ENCODE data around the gene NCF2. TPM values are rescaled to one million over a fixed set of nuclear protein-coding genes. Genes with fewer than 3 reads are reported as not detected.
"Not testable (repeated sequence)": the region's sequence is repeated elsewhere in the genome, so short reads cannot be mapped to it uniquely, and the experiment has no call there.

Gene NCF2
- total RNA-seq (2014; rRNA removed; shearing (Covaris generic)) = 19.7 and 26.2 TPM in 2 replicates

GRCh38 chr1:183590244-183591191, at the start of gene NCF2:
Gene NCF2 (minus strand): TSS chr1:183590459. CDS start chr1:183590329, 130 bp downstream.
- no peak for DNase-seq (ENCODE audit: low read depth)

DNA sequence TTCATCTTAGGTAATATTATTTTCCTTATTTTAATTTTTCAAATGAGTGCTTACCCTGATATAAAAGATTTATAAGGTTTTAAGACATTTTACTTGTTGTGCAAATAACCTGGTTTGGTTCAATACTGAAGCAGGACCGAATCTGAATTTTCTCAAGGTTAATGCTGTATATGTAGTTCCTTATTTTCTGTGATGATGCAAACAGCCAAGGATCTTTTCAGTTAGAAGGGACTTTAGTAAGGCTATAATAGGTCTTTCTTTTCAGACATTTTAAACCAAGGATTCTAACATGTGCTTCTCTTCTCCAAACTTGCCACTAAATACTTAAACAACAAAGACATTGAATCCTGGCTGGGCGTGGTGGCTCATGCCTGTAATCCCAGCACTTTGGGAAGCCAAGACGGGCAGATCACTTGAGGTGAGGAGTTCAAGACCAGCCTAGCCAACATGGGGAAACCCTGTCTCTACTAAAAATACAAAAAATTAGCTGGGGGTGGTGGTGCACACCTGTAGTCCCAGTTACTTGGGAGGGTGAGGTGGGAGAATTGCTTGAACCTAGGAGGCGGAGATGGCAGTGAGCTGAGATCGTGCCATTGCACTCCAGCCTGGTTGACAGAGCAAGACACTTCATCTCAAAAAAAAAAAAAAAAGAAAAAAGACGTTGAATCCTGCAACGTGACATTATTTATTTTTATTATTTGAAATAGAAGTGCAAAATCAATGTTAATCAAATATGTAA, 48.6 kb upstream of the NCF2 start:
- no peak for DNase-seq (ENCODE audit: low read depth)

DNA sequence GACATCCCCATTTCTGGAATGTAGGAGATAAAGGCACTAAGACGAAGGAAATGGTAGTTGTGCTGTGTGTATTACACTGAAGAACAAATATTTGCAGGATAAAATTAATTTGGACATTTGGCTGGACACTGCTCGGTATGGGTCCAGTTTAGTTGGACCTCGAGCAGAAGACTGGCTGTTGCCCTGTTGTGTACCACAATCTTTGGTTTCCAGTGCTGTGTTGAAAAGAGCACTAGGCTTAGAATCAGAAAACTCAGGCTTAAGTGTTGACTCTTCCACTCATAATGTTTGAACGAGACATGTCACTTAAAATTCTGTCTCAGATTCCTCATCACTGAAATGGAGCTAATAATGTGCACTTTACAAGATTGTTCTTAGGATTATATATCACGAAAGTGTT, 46.5 kb upstream of the NCF2 start:
- no peak for DNase-seq (ENCODE audit: low read depth)

- DNase-seq (ENCODE audit: low read depth) = no peak
Measured at GRCh38 chr1:183636334-183636682, 46.0 kb upstream of the NCF2 start.

DNA sequence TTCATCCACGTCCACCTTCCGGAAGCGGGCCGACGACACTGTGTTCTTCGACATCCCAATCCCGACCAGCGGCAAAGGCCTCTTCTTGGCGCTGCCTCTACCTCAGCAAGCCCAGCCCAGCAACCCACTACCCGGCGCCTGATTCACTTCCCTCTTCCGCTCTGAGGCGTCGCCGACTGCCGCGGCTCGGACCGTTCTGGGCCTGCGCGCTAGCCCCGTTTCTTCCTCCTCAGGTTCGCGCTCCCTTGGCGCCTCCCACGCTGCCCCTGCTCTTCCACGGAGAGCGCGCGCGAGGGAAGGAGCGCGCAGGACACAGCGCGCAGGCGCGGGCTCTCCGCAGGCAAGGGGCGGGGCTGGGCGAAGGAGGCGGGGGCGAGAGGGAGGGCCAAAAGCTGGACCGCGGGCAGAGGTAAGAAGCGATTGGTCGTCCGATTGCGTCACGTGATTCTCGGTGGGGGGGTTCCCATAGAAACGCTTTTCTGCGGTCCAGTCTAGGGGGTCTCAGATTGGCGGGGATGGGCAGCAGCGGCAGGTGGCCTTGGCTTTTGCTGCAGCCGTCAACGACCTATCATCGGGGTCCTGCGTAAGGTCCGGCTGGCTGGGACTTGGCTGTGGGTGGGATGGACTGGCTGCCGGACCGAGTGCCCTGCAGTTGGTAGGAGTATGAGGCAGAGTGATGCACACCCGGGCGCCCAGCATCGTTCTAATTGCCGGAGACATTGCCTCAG, 45.5 kb upstream of the NCF2 start, which contains the start of gene ARPC5:
ARPC5 (minus strand) TSS at position 178 of the 728 bp plus-strand sequence; CDS start at position 54, 124 bp downstream.
- DNase-seq (ENCODE audit: low read depth) = peak; percentile 99

DNA sequence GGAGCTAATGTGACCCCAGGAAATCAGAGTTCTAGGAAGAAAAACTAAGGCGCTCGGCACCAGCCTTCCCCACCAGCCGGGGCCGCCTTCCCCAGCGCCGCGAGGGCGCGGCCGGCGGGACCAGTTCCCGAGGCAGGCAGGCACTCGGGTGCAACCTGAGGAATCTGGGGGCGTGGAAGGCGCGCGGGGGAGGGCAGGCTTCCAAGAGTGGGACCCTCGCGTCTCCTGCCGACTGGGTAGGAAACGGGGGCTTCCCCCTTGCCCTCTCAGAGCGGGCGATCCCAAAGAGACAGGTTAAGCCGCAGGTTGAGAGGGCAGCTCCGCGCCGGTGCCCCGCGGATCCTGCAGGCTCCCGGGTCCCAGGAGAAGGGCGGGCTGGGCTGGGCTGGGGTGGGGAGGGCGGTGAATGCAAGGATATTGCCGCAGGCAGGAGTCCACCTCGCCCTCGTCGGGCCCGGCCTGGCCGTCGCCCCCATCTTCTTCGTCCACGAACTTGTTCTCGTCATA, 44.9 kb upstream of the NCF2 start:
- no peak for DNase-seq (ENCODE audit: low read depth)

GRCh38 chr1:183634429-183635065, 44.3 kb upstream of the NCF2 start:
- DNase-seq (ENCODE audit: low read depth) = no peak

GRCh38 chr1:183633676-183634343, 43.6 kb upstream of the NCF2 start:
- peak; percentile 76 for DNase-seq (ENCODE audit: low read depth)

GRCh38 chr1:183632964-183633363, 42.7 kb upstream of the NCF2 start:
- no peak for DNase-seq (ENCODE audit: low read depth)

DNA sequence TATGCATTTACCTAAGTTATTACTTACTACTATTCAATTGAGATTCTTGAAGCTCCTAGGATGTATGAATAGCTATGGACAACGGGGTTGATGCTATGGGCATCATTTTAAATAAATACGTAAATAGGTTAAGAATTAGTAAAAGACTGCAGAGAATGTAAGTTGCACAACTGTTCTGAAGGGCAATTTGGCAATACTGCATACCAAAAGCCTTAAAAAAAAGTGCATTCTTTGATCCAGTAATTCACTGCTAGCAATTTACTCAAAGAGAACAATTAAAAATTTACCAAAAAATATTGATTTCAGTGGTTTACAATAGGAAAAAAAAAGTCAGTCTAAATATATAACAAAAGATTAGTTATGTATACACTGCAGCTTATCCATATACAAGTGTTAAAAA, 41.9 kb upstream of the NCF2 start:
- no peak for DNase-seq (ENCODE audit: low read depth)

- DNase-seq (ENCODE audit: low read depth) = no peak
Measured at GRCh38 chr1:183630748-183631147, 40.5 kb upstream of the NCF2 start.

DNA sequence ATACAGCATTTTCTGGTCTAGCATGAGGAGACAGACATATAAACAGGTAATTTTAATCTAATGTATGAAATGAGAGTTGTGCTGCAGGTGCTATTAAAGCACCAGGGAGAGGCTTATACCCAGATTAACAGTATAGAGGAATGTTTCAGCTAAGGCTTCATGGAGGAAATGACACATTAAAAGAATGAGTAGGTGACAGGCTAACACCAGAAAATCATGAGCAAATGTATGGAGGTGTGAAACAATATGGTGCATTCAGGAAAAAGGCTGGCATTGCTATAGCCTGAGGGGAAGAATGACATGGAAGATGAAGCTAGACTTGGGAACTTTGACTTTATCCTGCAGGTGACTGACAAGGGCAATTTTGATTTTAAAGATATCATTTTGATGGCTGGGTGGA, 38.3 kb upstream of the NCF2 start:
- DNase-seq (ENCODE audit: low read depth) = no peak

GRCh38 chr1:183626236-183626635, 36.0 kb upstream of the NCF2 start:
- DNase-seq (ENCODE audit: low read depth) = not testable (repeated sequence)

- DNase-seq (ENCODE audit: low read depth) = peak; percentile 54
Measured at GRCh38 chr1:183622884-183623785, 32.9 kb upstream of the NCF2 start.

DNA sequence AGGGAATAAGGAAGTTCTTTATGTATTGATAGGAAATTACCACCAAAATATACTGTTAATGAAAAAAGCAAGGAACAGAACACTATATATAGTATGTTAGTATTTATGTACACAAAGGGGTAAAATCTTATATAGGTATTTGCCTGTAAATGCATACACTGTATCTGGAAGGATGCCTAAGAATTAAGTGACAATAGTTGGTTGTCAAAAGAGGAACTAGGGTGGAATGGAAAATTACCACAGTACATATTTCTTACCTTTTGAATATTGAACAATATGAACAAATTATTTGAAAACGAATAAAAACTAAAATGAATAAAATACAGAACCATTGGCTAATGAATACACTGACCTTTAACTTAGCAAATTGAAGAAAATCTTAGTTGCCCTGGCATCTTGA, 31.8 kb upstream of the NCF2 start:
- no peak for DNase-seq (ENCODE audit: low read depth)

- DNase-seq (ENCODE audit: low read depth) = no peak
Measured at GRCh38 chr1:183620311-183620710, 30.1 kb upstream of the NCF2 start.

GRCh38 chr1:183619781-183620180, 29.5 kb upstream of the NCF2 start:
- DNase-seq (ENCODE audit: low read depth) = no peak

DNA sequence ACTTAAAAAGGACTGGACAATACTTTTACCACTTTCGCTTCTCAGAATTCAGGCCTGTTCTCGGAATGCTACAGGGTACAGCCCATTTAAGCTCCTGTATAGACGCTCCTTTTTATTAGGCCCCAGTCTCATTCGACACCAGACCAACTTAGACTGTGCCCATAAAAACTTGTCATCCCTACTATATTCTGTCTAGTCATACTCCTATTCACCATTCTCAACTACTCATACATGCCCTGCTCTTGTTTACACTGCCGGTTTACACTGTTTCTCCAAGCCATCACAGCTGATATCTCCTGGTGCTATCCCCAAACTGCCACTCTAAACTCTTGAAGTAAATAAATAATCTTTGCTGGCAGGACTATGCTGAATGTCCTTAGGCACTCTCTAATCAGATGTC, 27.9 kb upstream of the NCF2 start:
- not testable (repeated sequence) for DNase-seq (ENCODE audit: low read depth)

GRCh38 chr1:183612975-183613374, 22.7 kb upstream of the NCF2 start:
- DNase-seq (ENCODE audit: low read depth) = not testable (repeated sequence)

- no peak for DNase-seq (ENCODE audit: low read depth)
Measured at GRCh38 chr1:183612407-183612806, 22.1 kb upstream of the NCF2 start.

All from Daoy (cell line).